Motor neuron (in vitro differentiated cells): ENCODE results near the gene GABRG3. TPM values are rescaled to one million over a fixed set of nuclear protein-coding genes. Genes with fewer than 3 reads are reported as not detected.

Experiments used
- ATAC-seq, 8 experiments: fragments of 200-7000 bp; cut with Tn5 transposase; replicated peaks in 6 of 8; 2 replicates each; pipeline ENCODE4 v1.8.0; 2021; ENCODE audit warnings: mild to moderate bottlenecking in 8 of 8, moderate library complexity in 8 of 8
- H3K27ac ChIP-seq, 2 donors: fragments of 250-450 bp; sonication (Bioruptor Pico); 2 replicates each; pipeline ENCODE4 v1.9.0; 2021; ENCODE audit warnings: antibody characterized with exemption in 2 of 2, mild to moderate bottlenecking in 2 of 2, moderate library complexity in 1 of 2
- H3K4me1 ChIP-seq, 2 donors: fragments of 250-450 bp; sonication (Bioruptor Pico); replicated peaks in 1 of 2; 2 replicates each; pipeline ENCODE4 v1.6.1; 2021; ENCODE audit warnings: antibody characterized with exemption in 2 of 2, mild to moderate bottlenecking in 2 of 2, moderate library complexity in 1 of 2
- H3K4me3 ChIP-seq, 5 donors: fragments of 250-450 bp; sonication (Bioruptor Pico); 2 replicates each; pipeline ENCODE4 v1.9.0; 2021; ENCODE audit warnings: antibody characterized with exemption in 5 of 5, mild to moderate bottlenecking in 5 of 5, moderate library complexity in 4 of 5
- WGBS, 10 experiments: fragments of 450-650 bp; shearing (Covaris generic); methylation state at CpG; one replicate each; pipeline ENCODE4 v1.0.0; 2022; 5-methylcytosine and 5-hydroxymethylcytosine counted together
- in situ Hi-C, 9 experiments: fragments of 400-800 bp; cut with MboI; loops; one replicate each; pipeline ENCODE4 v1.15.0; 2021; ENCODE audit warnings: low sequenced_read_pairs in 9 of 9, low pct_unique_long_range_greater_than_20kb in 2 of 9; ENCODE audit not compliant: unreplicated experiment in 9 of 9
- total RNA-seq, 8 experiments: library from RNA; unstranded; fragments of 300-600 nt; gene quantifications; 2 replicates each; pipeline versions ENCODE4 v1.2.3 to v1.2.4, GENCODE V29; 2022

GABRG3 gene
- total RNA-seq, 8 experiments from 2014 or later: 0.04 to 3.4 (median 0.88) TPM

DNA sequence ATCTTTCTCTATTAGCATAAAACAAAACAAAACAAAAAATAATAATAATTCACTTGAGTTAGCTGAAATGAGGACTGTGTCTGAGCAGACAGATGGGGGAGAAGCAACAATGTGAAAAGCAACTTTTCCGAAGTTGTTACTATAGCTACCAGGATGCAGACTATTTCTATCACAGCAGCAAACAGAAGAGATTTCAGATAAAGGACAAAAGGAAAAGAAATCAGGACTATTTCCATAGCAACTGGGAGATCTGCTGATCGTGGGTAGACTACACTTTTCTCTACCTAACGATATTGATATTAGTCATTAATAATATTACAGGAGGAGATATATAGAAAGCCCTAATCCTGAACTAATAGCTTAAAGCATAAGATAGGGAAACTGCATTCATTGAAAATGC lies 321.7 kb downstream of the GABRG3 start:
- in situ Hi-C loops: no loop called here
- H3K27ac ChIP-seq: no peak overlapping the region
- H3K4me3 ChIP-seq: no peak overlapping the region
- ATAC-seq: no peak
- H3K4me1 ChIP-seq: no peaks in the 10 kb centered on the region
- 0 to 84% (median 59%) methylated on average over 1 to 3 of the region's 3 CpGs for WGBS, 10 experiments

DNA sequence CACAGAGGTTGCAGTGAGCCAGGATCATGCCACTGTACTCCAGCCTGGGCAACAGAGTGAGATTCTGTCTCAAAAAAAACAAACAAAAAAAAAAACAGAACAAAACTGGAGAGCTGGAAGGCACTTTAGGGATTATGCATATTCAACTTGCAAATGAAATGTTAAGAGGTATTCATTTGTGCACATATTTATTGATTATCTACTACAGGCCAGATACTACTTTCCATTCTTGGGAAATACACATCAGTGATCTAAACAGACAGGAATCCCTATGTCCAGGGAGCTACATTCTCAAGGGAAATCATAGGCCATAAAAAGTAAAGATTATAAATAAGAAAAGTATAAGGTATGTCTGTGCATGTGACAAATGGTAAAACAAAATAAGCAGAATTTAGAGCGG lies 322.6 kb downstream of the GABRG3 start:
- Histone ChIP-seq H3K4me1 (no peaks in the 10 kb centered on the region), H3K4me3 (no peak overlapping the region), H3K27ac (no peak overlapping the region)
- peak in 3 of 8 experiments; percentile 9 to 91 (median 85) for ATAC-seq
- in situ Hi-C loops: no loop called here
- WGBS, 10 experiments: 50 to 100% (median 91%) methylated on average over 1 of the region's 1 CpG

DNA sequence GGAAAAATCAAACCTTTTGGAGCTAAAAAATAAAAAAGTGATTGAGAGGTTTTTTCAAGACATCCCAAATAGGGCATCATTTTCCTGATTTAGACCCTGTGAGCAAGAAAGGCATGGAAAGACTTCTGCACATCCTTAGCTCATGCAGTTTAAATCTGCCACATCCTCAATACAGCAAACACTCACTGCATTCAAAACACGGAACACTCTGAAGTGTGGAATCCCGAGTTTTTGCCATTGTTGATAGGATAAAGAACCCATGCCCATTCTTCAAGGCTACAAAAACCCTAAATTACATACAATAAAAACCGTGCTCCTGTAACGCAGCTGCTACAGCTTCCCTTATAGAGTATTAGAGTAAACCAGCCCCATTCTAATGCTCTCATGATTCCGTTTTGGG lies 346.8 kb downstream of the GABRG3 start:
- no peaks in the 10 kb centered on the region for H3K4me1 ChIP-seq
- in situ Hi-C loops: no loop called here
- no peak for ATAC-seq
- whole genome bisulfite sequencing, 10 experiments: 15 to 93% (median 70%) methylated on average over 1 to 5 of the region's 5 CpGs; no CpG with 5 or more reads in 1 of the 10 experiments
- H3K27ac ChIP-seq: no peak overlapping the region
- H3K4me3 ChIP-seq: no peak overlapping the region

DNA sequence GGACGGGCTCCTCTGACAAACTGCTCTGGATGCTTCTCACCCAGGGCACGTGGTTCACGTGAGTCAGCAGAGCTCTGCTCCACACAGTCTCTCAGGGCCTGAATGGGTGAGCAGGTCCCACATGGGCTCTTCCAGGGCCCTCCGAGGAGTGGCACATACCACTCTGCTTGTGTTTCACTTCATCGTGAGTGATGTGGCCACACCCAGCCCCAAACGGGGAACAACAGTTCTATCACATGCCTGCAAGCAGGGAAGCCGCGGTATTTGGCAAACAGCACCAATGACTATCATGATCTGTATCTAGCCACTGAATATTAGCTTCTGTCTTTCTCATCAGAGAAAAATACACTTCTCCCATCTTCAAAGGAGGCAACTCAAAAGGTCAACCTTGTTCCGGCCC lies 352.8 kb downstream of the GABRG3 start:
- no peak overlapping the region for H3K4me3 ChIP-seq
- 0 to 100% (median 64%) methylated on average over 1 to 9 of the region's 9 CpGs; no CpG with 5 or more reads in 4 of the 10 experiments for WGBS, 10 experiments
- H3K4me1 ChIP-seq: no peaks in the 10 kb centered on the region
- no peak overlapping the region for H3K27ac ChIP-seq
- ATAC-seq: no peak
- in situ Hi-C loops: no loop called here

DNA sequence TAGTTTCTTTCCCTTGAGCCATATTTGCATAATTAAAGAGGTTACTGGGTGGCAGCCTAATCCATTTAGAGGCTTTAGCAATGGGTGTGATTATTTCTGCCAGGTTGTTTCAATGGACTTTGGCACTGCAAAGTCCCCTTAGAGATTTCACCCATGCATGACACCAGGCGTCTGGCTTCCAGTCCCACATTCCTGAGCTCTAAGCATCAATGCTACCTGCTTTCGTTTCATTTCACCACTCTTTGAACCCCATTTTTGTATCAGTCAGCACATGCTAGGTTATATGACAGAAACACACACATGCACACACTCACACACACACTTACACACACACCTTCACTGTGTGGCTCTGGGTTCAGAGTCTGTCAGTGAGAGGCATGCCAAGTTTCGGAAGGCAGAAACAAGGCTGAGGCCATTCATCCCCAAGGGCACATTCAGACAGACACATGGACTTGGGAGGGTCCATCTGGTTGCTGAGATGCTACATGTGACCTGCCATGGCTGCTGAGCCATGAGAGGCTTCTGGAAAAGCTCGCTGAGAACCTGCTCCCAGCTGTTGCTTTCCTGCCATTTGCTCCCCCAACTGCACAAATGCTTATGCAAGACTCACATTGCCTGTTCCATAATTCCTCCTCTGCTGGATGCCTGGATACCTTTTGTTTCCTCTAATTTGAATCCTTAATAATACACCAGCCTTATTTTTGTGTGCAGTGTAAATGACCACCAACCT lies 354.1 kb downstream of the GABRG3 start:
- Histone ChIP-seq H3K4me1 (no peaks in the 10 kb centered on the region), H3K27ac (no peak overlapping the region), H3K4me3 (no peak overlapping the region)
- 19 to 75% (median 67%) methylated on average over 1 to 2 of the region's 4 CpGs; no CpG with 5 or more reads in 5 of the 10 experiments for WGBS, 10 experiments
- peak in 1 of 8 experiments; percentile 51 for ATAC-seq
- in situ Hi-C loops: no loop called here

DNA sequence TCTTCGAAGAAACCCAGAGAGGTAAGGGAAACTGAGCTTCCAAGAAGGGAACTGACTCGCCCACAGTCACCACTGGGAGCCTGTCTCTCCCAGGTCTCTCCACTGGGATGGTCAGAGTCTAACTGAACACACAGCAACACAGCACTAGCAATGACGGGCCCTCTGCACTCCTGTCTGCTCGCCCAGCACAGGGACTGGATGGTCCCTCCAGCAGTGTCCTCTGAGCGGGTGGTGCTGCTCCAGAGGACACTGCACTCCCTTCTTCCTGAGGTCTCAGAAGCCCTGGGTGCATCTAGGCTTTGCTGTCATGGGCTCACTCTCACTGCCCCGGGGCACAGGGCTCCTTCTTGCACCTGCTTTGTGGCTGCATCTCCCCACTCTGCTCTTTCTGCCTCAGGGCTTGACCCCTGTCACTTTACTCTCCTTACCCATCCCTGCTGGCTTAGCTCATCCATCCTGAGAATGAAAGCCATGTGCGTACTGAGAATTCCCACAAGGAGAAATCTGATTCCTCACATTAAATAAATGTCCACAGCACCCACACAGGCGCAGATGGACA lies 356.6 kb downstream of the GABRG3 start:
- WGBS, 10 experiments: 0 to 90% (median 50%) methylated on average over 1 to 5 of the region's 8 CpGs; no CpG with 5 or more reads in 1 of the 10 experiments

DNA sequence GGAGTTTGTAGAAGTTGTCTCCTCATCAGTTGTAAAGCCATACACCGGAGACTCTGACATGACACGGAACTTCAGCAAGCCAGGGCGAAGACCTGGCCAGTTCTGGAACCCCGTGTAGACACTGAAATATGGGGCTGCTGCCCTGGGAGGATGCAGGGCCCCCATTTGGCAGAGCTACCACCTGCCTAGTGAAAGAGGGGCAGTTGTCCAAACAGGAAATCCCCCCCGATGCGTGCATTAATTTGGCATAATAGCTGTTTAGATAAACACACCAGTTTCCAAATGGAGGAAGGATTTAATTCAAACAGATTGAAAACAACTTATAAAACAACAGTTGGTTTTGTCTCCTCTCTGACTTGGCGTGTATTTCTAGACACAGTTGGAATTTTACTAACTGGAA lies 357.2 kb downstream of the GABRG3 start:
- H3K27ac ChIP-seq: no peak overlapping the region

More for the DNA sequence above, 356.6 kb downstream of the GABRG3 start:
- Histone ChIP-seq H3K4me1 (no peaks in the 10 kb centered on the region), H3K27ac (no peak overlapping the region), H3K4me3 (no peak overlapping the region)
- in situ Hi-C loops: no loop called here
- peak in 1 of 8 experiments; percentile 22 for ATAC-seq

DNA sequence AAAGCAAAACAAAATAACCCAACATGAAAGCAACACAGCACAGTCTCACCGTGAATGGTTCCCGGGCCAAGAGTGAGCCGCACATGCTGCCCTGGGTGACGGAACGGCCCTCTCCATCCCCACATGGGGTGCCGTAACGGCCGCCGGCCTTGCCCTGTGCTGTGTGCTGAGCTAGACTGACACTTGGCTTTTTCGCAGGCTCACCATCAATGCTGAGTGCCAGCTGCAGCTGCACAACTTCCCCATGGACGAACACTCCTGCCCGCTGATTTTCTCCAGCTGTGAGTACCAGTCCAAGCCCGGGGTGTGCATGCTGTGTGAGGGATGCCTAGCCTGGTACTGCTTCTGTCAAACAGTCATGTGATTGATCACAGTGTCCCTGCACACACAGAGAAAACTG lies 357.6 kb downstream of the GABRG3 start:
- in situ Hi-C loops: no loop called here
- no peak overlapping the region for H3K4me3 ChIP-seq
- no peak for ATAC-seq
- 0 to 100% (median 86%) methylated on average over 1 to 9 of the region's 13 CpGs; no CpG with 5 or more reads in 2 of the 10 experiments for WGBS, 10 experiments
- no peak overlapping the region for H3K27ac ChIP-seq
- no peaks in the 10 kb centered on the region for H3K4me1 ChIP-seq

More for the DNA sequence above, 357.2 kb downstream of the GABRG3 start:
- ATAC-seq: no peak
- no peaks in the 10 kb centered on the region for H3K4me1 ChIP-seq
- WGBS, 10 experiments: 0 to 100% (median 83%) methylated on average over 1 to 7 of the region's 7 CpGs
- H3K4me3 ChIP-seq: no peak overlapping the region
- in situ Hi-C loops: no loop called here

DNA sequence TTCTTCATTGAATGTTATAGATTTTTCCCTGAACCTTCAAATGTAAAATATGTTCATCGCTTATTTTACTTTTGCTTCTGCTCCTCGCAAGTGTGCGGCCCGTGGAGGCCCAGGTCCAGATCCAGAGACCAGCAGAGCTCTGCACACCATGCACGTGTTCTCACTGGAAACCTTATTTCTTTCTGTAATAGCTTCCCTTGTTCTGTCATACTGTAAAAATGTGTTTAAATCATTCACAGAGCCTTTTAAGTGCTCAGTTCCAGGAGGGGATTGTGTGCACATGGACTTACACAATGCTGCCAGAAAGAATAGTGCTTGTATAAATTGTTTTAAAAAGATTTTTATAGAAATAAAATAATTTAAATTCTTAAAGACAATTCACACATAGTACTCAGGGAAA lies 359.3 kb downstream of the GABRG3 start:
- H3K4me1 ChIP-seq: no peaks in the 10 kb centered on the region
- H3K4me3 ChIP-seq: no peak overlapping the region
- in situ Hi-C loops: no loop called here
- 16 to 100% (median 80%) methylated on average over 1 to 5 of the region's 5 CpGs; no CpG with 5 or more reads in 3 of the 10 experiments for WGBS, 10 experiments
- no peak overlapping the region for H3K27ac ChIP-seq
- ATAC-seq: no peak

DNA sequence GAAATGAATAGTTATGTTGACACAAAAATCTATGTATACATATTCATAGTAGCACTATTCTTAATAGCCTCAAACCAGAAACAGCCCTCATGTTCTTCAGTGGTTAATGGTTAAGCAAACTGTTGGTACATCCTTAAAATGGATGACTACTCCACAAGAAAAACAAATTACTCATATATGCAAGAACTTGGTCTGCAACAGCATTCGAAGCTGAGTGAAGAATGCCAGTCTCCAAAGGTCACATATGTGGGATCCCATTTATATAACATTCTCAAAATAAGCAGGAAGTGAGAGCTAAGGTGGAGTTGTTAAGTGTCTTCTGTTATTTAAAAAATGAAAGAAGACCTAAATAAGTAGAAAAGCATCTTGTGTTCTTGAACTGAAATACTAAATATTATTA lies 365.7 kb downstream of the GABRG3 start:
- Histone ChIP-seq H3K4me3 (no peak overlapping the region), H3K4me1 (no peaks in the 10 kb centered on the region), H3K27ac (no peak overlapping the region)
- in situ Hi-C loops: no loop called here
- no peak for ATAC-seq
- WGBS, 10 experiments: 0 to 100% (median 50%) methylated on average over 1 of the region's 1 CpG; no CpG with 5 or more reads in 7 of the 10 experiments

DNA sequence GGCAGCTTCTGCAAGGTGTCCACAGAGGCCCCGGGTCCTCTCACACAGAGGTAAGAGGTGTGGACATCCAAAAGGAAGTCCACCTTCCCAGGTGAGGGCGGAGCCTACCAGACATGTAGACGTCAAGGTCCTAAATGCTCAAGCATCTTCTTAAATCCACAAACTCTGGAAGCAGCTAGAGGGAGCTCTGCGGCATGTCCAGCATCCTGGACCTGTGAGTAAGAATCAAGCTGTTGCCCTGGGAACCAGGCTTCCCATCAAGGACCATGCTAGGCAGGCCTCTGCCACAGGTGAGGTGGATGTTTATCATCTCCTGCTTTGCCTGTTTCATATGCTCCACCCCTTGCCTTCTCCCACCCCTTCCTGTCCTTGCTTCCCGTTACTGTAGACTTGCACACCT lies 368.2 kb downstream of the GABRG3 start:
- no peak for ATAC-seq
- in situ Hi-C loops: no loop called here
- H3K4me1 ChIP-seq: no peaks in the 10 kb centered on the region
- WGBS, 10 experiments: 0 to 80% (median 55%) methylated on average over 1 to 3 of the region's 5 CpGs; no CpG with 5 or more reads in 4 of the 10 experiments
- no peak overlapping the region for H3K4me3 ChIP-seq
- H3K27ac ChIP-seq: no peak overlapping the region

DNA sequence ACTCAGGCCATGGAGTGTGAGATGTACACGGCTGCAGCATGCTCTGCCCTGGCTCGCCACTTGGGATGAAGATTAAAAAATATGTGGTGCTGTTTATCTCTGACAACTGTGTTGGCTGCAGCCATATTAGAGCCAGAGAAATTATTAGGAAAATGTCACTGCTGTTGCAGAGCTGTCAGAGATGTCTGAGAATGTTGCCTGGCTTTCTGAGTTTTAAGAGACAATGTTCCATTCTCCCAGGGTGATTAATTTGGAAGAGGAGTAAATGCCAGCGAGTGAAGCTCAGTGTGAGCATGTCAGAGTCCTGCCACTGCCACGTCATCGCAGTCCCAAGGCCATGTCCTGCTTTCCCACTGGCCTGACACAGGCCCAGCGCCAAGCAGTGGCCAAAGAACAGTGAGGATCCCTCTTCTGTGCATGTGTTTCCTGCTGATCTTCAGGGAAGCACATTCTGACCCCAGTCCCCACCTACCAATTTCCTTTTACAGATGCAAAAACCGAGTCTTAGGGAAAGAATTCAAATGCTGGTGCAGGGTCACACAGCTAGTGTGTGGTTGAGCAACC lies 370.9 kb downstream of the GABRG3 start:
- in situ Hi-C loops: no loop called here

DNA sequence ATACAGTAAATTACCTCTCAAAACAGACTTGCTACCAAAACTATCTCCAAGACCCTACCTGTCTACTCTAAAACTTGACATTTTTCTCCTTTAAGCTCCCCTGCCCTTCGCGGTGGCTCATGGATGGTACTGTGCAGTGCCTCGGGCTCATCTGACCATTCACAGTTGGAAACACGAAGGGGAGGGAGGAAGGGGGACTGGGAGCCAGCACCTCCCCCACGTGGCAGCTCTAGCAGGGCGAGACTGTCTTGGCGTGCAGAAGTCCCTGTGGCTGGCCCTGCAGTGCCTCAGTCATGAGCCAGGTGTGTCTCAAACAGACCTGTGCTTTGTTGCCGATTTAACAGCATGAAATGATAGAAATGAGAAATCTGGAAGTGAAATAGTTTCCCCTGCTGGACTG lies 372.0 kb downstream of the GABRG3 start:
- in situ Hi-C loops: no loop called here
- ATAC-seq: peak in 5 of 8 experiments; percentile 56 to 76 (median 58)
- no peaks in the 10 kb centered on the region for H3K4me1 ChIP-seq
- 20 to 100% (median 41%) methylated on average over 1 to 5 of the region's 8 CpGs; no CpG with 5 or more reads in 4 of the 10 experiments for WGBS, 10 experiments
- no peak overlapping the region for H3K27ac ChIP-seq
- no peak overlapping the region for H3K4me3 ChIP-seq

More for the DNA sequence above, 370.9 kb downstream of the GABRG3 start:
- no peaks in the 10 kb centered on the region for H3K4me1 ChIP-seq
- no peak overlapping the region for H3K4me3 ChIP-seq
- WGBS, 10 experiments: 10 to 87% (median 75%) methylated on average over 1 to 7 of the region's 7 CpGs; no CpG with 5 or more reads in 1 of the 10 experiments
- H3K27ac ChIP-seq: no peak overlapping the region
- peak in 5 of 8 experiments; percentile 25 to 66 (median 47) for ATAC-seq
